GM15510 (cell line): ENCODE data around the gene SAFB.

Experiments
- POLR2A ChIP-seq: IDR thresholded peaks from 3 replicates; pipeline ENCODE4 v1.6.1; 2011; ENCODE audit warnings: borderline replicate concordance; ENCODE audit not compliant: insufficient read length; ENCODE audit errors: extremely low read depth

SAFB gene

DNA sequence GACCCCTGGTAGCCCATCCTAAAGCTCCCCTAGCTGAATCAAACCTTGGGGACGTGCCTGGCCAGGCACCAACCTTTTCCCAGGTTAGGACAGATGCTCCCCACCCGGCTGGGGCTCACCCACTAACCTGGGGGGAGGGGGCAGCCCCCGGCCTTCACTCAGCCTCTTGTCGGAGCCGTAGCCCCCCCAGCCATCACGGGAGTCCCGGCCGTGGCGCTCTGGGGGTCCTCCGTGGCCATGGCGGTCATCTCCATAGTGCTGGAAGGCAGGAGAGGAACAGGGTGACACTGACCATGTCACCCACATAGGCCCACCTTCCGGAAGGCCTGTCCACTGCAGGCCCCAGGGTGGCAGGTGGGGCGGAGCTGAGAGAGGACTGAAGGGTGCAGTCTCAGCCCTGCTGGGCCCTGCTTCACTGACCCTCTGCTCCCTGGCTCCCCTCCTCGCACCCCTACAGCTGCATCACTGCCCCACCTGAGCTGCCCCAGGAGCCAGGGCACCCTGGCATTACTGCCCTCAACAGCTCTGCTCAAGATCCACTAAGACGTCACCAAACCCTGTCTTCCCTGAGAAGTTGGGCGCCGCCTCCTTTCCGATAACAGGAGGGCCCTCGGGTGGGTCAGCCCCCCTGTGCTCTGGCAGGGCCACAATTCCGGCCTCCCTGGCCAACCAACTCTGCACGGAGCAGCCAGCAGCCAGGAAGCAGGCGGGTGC, 32.6 kb upstream of the SAFB start:
- TF ChIP-seq POLR2A: no peak

DNA sequence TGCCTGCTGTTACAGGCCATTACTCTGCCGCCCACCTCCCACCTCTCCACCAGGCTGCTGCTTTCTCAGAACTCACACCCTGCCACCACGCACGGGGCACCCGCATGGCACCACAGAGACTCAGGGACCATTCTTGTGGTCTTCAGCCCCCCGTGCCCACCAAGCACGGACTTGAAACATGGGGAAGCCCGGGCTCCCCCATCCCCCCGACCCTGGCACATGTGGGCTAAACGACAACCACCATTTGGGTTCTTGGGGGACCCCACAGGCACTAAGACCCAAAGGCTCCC, 32.1 kb upstream of the SAFB start:
- TF ChIP-seq POLR2A: no peak

- no peak for TF ChIP-seq POLR2A
Measured at GRCh38 chr19:5591476-5591875, 31.4 kb upstream of the SAFB start.

DNA sequence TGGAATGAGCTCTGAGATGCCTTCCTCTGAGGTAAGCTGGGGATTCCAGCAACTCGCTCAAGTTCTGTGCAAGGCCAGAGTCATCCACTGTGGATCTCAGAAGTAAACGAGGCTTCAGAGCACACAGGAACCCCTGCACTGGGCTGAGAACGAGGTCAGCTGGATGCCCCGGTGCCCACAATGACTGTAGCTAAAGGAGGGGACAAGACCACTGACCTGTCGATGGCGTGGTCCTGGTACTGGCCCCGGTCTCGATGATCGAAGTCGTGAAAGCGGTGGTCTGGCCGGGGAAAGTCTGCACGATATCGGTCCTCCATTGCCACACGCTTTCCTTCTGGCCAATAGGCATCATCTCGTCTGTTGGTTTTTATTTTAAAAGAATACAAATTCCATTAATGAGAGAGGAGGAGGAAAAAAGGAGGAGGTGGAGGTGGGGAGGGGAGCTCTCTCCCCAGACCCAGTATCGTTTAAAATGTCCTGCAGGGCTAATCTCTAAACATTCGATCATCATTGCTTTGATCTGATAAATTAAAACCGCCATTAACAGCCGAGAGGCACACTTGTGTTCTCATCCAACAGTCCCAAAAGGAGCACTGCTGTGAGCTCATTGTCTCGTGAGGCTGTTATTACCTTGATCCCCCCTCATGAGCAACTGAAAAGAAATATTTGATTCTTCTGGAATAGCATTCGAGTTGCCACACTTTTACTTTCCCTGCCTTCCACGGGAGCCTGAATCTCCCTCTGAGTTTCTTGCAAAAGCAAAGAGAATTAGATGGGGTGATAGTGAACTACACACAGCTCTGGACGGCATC, 30.1 kb upstream of the SAFB start:
- no peak for TF ChIP-seq POLR2A

DNA sequence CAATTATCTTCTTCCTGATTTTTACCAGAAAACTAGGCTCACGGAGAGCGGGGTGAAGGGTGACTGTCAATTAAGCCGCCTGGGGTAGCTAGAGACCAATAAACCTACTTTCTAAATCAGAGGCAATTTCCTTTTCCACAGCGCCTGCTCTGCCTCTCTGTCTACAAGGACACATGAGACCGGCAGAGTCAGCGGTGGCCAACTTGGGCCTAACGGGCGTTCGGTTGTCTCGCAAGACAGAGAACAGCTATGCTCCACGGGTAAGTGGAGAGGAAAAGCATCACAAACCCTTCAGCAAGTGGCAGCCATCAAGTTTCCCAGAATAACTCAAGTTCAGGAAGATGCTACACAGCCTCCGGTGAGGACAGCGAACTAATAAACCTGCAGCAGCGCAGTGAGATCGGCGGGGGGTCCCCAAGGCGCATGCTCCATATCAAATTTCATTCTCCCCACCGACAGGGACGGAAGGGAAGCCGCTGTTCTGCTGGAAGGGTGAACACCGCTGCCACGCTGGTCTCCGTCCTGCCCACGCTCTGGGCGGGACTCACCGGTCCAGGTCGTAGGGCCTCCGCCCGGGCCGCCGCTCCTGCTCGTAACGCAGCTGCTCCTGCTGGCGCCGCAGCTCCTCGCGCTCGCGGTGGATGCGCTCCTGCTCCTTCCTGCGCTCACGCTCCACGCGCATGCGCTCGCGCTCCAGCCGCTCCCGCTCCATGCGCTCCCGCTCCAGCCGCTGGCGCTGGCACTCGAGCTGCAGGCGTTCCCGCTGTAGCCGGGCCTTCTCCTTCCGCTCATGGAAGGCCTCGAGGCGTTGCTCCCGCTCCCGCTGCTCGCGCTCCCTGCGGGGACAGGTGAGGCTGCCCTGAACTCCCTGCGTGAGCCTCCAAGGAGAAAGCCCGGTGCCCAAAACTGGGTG, 29.3 kb upstream of the SAFB start:
- TF ChIP-seq POLR2A: no peak

DNA sequence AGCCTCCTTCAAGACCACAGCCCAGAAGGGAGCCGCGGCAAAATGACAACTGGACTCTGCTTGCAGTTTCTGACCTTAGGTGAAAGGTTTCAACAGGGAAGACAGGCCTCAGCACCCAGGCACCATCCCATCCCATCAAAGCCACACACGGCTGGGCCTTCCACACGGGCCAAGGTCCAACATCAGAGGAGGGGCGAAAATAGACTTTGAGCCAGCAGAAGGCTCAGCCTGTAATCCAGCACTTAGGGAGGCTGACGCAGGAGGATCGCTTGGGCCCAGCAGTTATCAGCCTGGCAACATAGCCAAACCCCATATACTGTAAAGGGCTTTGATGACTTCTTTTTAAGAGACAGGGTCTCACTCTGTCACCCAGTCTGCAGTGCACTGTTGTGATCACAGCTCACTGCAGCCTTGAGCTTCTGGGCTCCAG, 28.3 kb upstream of the SAFB start:
- TF ChIP-seq POLR2A: no peak

- TF ChIP-seq POLR2A: no peak
Measured at GRCh38 chr19:5595129-5595528, 27.8 kb upstream of the SAFB start.

GRCh38 chr19:5595745-5596144, 27.1 kb upstream of the SAFB start:
- no peak for TF ChIP-seq POLR2A

GRCh38 chr19:5600797-5601196, 22.1 kb upstream of the SAFB start:
- no peak for TF ChIP-seq POLR2A

DNA sequence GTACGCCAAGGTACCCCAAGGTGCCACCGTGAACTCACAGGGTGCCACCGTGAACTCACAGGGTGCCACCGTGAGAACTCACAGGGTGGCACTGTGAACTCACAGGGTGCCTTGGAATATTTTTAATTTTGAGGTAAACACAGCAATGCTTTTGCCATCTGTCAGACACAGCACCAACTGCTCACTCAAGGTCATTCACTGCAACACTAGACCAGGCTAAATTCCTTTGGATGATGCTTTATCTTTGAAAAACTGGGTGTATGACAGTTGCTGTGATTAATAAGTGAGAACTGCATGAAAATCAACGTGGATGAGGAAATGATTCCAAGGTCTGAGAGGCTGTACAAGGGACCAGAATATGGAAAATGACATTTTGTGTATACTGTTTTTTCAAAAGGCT, 19.3 kb upstream of the SAFB start:
- no peak for TF ChIP-seq POLR2A

DNA sequence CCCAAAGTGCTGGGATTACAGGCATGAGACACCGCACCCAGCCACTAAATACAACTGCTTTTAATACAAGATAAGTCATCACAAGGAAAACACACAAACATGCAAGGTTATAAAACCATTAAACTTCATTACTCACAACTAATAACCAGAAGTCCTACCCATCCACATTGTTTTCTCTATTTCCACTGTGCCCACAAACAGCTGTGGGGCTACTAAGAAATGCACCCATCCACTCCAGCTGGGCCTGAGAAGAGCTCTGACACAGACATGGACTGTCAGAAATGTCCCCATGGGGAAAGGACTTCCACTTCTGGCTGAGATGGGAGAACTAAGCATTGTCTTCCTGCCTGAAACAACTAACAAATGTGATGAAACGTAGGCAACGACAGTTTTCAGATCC, 17.5 kb upstream of the SAFB start:
- no peak for TF ChIP-seq POLR2A

DNA sequence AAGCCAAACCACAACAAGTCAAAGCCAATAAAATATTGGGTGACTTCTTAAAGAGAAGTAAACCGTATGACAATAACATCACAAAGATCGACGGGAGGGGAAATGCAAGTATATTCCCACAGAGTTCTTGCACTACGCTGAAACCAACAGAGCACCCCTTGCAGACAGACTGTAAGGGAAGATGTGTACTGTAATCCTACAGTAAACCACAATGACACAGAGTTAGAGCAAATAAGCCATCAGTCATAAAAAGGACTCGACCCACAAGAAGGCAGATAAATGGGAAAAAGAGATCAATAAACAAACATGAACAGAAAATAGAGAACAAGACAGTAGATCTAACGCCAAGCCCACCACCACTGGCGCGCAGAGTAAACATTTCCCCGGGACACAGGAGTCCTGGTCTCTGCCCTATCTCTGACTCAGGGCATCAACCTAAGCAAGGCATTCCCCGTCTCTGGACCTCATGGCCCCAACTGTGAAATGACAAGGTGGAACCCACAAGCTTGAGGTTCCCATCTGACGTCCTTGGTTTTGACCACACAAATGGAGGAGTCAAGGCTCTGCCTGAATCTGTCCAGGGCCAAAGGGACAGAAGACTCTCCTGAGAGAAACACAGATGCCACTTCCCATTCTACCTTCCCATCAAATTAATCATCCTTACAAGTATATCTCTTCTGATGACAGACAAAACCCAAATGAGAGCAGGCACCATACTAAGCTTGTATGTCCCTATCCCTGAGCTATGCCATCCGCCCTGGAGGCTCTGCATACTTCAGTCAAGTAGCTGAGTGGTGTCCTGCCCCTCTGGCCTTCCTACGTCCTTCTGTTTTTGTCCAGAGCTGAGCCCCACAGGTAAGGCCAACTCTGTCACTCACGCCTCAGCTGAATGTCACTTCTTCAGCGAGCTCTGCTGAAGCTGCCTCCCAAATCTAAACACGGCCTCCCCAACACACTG, 15.3 kb upstream of the SAFB start:
- TF ChIP-seq POLR2A: no peak

DNA sequence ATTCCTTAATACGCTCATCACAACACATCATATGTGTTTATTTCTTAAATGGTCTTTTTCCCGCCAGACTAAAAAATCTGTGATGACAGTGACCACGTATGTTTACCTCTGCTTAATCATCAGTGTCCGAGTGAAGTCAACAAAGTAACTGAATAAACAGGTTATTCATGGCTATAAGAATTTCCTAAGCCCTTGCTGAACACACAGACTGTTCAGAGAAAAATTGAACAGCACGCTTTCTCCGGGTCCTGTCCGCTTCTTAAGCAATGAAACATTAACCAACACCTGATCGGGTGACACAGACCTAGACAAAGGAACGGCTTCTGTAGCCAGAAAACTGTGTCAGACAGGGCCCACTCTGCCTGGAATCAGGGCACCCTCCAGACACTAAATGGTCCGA, 14.6 kb upstream of the SAFB start:
- TF ChIP-seq POLR2A: no peak

DNA sequence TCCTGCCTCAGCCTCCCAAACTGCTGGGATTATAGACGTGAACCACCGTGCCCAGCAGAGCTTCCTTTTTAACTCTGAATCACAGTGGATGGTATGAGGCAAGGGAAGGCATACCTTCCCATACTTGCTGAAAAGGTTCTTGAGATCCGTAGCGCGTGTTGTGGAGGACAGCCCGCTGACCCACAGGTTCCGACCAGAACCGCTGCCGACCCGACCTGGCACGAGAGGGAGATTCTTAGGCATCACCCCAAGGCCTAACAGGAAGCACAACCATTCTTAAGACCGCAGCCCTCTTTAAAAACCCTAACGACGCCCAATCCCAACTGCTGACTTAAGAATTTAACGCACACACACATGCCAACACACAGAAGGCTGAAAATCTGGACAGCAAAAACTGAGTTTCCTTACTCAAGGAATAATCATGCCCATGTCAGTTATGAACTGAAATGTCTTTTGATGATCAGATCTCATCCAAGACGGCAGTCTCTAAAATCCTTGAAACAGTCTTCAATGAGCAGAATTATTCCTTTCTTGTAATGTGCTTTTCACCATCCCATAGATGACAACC, 12.9 kb upstream of the SAFB start:
- TF ChIP-seq POLR2A: no peak

- TF ChIP-seq POLR2A: no peak
Measured at GRCh38 chr19:5612891-5613865, 9.7 kb upstream of the SAFB start.
